Head of caudate nucleus (tissue), 42 donors: ENCODE data around the gene CLDN3.
A peak's percentile ranks its signal among the peaks of the same experiment; 100 is the strongest.

Experiments
- DNase-seq, 42 donors: peaks; one replicate each; pipeline versions ENCODE4 v3.0.0 to v3.0.0-alpha.2; 2020 to 2021; ENCODE audit warnings: mixed read lengths in 7 of 42
- intact Hi-C: fragments of 100-400 bp; cut with DNase I; formaldehyde crosslinking; loops from one replicate; pipeline ENCODE4 v1.15.0; 2022

Gene CLDN3

DNA sequence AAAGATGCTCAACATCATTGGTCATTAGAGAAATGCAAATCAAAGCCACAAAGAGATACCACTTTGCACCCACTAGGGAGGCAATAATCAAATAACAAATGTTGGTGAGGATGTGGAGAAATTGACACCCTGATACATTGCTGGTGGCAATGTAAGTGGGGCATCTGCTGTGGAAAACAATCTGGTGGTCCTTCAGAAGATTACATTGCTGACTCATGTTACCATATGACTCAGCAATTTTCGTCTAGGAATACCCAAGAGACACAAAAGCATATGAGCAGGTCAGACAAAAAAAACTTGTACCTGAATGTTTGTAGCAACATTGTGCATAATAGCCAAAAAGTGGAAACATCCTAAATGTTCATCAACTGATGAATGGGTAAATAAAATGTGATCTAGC is 4.9 kb upstream of the CLDN3 start:
- DNase-seq, result no peak
- intact Hi-C loops, result no loop called here

DNA sequence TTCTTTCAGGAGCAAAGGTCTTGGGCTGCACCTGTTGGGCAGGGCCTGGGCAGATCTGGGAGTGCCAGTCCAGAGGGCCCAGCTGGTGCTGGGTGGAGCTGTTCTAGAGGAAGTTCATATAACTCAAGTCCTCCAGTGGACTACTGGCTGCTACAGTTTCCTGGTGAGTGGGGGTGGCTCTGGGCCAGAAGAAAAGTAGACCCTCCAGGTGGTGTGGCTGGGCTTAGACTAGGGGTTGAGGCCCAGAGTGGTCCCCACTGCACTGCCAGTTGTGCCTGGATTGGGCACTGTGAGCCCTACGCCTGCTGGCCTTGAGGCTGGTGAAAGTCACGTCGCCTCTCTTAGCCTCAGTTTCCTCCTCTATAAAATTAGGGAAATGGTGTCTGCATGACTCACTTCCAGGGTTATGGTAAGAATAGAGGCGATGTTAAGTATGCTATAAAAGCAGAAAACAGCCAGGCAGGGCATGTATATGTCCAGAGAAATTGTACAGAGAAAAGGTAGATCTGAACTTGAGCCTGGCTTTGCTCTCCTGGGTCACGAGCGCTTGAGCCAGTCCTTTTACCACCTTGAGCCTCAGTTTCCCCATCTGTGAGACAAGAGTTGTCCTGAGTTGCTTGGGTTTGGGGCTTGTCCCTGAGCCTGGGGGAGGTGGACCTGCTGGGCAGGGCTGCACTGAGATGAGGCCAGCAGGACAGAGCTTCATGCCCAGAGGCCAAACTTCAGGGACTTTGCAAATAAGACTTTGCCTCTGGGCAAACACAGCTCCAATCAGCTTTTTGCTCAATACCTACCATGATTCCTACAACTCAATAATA is 3.8 kb upstream of the CLDN3 start:
- DNase-seq, result no peak
- intact Hi-C loops, result no loop called here

DNA sequence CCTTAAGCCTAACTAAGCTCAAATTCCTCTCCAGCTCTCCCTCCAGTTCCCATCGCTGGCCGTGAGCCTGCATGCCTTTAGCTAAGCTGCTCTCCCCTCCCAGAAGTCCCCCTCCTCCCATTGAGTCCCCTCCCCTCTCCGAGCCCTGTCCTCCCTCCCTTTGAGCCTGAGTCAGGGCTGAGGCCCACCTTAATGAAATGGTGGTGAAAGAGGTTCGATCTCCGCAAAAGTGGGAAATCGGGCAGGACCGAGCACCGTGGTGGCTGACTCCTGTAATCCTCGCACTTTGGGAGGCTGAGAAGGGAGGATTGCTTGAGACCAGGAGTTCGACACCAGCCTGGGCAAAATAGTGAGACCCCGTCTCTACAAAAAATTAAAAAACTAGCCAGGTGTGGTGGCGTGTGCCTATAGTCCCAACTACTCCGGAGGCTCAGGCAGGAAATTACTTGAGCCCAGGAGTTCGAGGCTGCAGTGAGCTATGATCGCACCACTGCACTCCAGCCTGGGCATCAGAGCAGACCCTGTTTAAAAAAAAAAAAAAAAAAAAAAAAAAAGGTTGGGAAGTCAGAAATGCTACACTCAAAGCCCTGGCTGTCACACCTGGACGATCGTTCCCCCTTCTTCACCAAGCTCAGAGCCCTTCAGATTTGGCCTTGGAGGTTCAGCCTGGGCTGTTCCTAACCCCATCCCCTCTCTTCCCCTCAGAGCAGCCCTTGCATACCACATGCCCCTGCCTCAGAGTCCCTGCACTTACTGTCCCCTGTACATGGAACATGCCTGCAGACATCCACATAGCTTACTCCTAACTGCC is 995 bp upstream of the CLDN3 start:
- intact Hi-C loops, result no loop called here
- DNase-seq, result no peak

DNA sequence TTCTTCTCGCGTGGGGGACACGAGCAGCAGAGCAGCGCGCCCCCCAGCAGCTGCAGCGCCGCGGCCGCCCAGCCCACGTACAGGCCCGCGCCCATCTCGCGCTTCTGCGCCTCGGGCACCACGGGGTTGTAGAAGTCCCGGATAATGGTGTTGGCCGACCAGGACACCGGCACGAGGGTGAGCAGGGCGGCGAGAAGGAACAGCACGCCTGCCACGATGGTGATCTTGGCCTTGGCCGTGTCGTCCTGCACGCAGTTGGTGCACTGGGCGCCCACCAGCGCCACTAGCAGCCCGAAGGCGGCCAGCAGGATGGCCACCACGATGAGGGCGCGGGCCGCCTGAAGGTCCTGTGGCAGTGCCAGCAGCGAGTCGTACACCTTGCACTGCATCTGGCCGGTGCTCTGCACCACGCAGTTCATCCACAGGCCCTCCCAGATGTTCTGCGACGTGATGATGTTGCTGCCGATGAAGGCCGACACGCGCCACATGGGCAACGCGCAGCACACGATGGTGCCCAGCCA is 529 bp downstream of the CLDN3 start:
- intact Hi-C loops, result no loop called here
- no peak for DNase-seq

DNA sequence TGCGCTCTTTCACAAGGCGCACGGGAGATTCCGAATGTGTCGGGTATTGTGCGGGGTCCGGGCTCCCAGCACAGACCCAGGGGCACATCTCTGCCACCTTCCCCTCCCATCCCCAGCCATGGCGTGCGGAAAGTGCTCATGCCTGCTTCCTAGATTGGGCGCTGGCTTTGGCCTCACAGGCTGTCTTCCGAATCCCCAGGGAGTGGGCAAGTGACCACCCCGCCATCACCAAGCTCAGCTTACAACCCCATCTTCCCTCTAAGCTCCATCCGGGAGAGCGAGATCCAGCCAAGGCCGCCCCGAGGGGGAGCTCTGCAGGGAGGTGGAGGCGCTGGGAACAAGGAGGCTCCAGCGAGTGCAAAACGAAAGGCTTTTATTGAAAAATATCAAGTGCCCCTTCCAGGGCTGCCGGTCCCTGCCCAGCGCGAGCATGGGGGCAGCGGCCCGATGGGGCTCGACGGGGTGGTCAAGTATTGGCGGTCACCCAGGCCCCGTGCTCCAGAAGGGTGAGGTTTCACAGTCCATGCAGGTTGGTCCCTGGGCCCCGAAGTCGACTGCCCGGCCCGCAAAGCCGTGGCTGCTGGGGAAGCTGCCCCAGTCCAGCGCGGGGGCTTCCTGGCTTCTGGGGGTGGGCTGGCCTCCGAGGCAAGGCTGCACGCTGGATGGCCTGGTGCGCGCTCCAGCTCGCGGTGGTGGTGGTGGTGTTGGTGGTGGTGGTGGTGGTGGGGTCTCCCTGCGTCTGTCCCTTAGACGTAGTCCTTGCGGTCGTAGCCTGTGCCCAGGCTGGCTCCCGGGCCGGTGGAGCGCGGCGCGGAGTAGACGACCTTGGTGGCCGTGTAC is 1.2 kb downstream of the CLDN3 start:
- intact Hi-C loops, result no loop called here
- no peak for DNase-seq

DNA sequence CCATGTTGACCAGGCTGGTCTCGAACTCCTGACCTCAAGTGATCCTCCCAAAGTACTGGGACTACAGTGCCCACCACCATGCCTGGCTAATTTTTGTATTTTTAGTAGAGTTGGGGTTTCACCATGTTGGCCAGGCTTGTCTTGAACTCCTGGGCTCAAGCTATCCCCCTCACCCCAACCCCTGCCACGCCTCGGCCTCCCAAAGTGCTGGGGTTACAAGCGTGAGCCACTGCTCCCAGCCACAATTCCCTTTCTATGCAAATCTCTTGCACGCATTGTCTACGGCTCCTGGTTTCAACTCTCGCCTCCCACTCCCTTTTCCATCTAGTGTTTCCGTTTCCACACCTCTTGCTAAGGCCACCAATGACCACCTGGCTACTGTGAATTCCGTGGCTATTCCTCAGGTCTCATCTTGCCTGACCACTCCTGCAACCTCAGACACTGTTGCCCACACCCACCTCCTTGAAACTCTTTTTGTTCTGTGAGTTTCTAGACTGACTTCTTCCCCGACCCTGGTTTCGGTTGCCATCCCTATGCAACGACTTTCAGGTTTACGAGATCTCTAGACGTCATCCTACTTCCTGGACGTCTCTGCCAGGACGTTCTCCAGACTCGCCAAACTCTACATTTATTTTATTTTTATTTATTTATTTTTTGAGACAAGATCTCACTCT is 3.4 kb downstream of the CLDN3 start:
- intact Hi-C loops, result no loop called here
- no peak for DNase-seq

DNA sequence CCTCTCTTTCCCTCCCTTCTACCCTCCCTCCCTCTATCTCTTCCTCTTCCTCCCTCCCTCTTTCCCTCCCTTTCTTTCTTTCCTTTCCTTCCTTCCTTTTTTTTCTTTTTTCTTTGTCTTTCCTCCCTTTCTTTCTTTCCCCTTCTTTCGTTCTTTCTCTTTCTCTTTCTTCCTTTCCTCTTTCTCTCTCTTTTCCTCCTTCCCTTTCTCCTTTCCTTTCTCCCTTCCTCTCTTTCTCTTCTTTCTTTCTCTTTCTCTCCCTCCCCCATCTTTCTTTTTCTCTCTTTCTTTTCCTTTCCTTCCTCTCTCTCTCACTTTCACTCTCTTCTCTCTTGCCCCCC is 7.4 kb downstream of the CLDN3 start:
- DNase-seq, result no peak
- intact Hi-C loops, result no loop called here

DNA sequence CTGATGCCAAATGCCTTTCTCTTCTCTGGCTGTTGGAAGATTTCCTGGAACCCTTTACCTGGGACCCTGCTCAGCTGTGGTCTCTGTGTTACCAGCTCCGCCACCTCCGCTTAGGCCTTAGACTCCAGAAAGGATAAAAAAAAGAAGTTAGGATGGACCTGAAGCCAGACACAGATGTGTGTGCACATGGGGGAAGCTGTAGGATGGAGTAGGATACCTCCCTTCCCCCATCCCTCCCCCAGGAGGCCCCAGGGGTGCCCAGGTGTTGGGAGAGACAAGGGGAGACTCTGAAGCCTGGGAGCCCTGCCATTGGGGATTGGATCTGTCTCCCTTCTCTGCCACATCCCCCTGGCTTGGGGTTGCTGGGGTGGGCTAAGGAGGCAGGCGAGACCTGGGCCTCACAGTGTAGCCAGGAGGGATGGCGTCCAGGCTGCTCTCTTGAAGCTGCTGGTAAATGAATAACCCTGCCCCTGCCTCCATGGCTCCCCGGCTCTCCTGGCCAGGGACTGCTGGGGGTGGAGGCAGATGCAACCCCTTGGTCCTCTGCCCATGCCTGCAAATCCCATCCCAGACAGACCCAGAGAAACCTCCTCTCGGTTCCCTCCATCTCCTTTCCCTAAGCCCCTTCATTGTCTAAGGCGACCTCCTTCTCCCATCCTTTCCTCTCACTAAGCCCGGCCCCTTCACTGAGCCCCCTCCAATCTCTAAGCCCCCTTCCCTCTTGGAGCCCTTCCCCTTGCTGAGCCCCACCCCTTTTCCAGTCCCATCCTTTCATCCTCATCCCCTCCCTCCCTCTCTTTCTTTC is 8.0 kb downstream of the CLDN3 start:
- DNase-seq, result no peak
- intact Hi-C loops, result no loop called here

DNA sequence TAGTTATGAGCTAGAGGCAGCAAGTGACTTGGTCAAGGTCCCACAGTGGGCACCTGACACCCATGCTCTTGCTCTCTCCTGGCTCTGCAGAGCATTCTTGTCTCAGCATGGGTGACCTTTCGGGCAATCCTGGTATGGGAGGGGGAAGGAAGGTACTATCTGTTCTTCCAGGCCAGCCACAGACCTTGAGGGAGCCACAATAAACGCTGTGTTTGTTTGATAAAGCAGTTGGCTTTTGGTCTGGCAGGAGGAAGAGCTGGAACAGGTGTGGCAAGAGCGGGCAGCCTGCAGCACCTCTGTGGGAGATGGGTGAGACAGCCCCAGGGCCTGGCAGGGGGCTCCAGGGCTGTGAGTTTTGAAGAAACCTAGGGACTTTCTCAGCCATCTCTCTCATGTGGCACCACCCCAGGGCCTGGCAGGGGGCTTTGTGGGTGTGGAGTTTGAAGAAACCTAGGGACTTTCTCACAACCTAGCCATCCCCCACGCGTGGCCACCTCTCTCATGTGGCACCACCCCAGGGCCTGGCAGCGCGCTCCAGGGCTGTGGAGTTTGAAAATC is 11.4 kb downstream of the CLDN3 start:
- intact Hi-C loops, result no loop called here
- DNase-seq, result no peak

DNA sequence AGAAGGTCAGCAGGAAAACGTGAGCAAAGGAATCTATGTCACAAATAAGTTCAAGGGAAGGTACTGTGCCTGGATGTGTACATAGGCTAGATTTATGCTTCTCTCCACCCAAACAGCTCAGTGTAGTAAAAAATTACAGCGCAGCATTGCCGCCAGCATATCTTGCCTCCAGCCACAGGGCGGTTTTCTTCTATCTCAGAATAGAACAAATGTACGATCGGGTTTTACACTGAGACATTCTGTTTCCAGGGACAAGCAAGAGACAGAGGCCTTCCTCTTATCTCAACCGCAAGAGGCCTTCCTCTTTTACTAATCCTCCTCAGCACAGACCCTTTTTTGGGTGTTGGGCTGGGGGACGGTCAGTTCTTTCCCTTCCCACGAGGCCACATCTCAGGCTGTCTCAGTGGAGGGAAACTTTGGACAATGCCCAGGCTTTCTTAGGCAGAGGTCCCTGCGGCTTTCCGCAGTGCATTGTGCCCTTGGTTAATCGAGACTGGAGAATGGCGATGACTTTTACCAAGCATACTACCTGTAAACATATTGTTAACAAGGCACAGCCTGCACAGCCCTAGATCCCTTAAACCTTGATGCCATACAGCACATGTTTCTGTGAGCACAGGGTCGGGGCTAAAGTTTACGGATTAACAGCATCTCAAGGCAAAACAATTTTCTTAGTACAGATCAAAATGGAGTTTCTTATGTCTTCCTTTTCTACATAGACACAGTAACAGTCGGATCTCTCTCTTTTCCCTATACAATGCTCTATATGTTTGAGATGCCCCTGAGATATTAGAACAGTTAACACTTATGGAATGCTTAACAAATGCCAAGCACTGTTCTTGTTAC is 19.9 kb downstream of the CLDN3 start:
- intact Hi-C loops, result no loop called here
- DNase-seq, result peak in 7 of 42 donors; percentile 11 to 49 (median 15)

DNA sequence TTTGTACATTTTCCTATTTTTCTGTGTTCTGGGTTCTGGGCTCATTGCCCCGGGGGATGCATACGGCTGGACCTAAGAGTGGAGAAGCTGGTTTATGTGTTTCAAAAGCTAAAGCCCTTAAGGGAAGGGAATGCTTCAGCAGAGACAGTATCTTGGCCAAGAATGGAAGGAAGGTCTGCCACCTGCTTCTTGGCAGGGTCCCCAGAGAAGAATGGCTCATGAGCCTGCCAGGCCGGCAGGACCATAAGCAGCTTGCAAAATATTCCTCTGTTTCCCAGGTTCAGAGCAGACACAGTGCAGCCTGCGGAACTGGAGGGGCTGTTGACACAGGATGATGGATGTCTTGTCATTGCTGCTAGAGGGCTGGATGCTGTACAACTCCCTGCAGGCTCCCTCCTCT is 23.7 kb downstream of the CLDN3 start:
- no peak for DNase-seq
- intact Hi-C loops, result no loop called here

DNA sequence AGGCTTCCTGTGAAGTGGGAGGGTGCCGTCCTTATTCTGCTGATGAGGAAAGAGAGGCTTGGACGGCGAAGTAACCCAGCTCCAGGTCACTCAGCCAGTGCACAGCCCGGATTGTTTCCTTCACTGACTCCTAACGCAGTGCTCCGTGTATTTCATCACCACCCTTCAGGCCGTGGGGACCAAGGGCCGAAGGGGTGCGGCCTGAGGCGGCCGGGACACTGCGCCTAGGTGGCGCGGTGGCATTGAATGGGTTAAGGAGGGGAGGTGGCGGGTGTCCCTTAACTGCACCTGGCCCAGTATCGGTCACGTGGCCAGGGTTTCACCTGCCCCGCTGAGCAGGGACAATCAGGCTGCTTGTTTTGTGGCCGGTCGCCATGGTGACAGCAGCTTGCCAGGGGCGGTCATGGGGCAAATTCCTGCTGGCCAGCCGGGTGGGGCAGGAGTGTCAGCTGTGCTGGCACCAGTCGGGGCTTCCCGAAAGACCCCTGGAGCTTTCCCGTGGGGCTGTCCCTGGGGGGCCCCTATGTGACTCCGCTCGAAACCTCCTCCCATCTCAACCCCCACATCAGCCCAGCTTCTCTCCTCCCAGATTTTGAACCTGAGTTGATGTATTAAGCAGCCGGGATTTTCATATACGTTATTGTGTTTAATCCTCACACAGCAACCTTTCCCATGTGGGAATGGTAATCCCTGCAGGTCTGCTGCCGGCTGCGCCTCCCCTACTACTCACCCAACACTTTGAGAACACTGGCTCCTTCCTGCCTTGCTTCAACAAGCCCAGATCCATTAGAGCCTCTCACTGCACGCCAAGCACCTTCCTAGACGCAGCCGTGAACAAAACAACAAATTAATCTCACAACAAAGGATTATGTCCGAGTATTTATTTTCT is 27.1 kb downstream of the CLDN3 start:
- DNase-seq, result peak in 23 of 42 donors; percentile 14 to 70 (median 47)
- intact Hi-C loops, result no loop called here

DNA sequence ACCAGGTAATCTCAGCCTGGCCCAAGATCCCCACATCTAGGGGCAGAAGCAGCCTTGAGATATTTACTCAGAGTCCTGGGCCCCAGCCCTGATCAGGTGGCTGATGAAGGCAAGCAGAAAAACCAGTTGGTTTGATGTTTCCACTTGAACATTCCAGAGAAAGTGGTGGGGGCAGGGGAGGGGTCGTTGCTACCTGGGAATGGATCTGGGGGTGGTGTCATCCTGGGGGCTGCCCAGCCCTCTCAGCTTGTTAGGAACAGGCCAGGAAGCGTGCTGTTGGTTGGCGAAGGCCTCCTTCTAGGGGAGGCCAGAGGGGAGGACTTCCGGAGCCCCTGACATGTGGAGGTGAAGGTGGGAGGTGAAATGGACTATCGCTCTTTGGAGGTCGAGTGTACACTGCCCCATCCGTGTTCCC is 27.7 kb downstream of the CLDN3 start:
- intact Hi-C loops, result no loop called here
- no peak for DNase-seq

DNA sequence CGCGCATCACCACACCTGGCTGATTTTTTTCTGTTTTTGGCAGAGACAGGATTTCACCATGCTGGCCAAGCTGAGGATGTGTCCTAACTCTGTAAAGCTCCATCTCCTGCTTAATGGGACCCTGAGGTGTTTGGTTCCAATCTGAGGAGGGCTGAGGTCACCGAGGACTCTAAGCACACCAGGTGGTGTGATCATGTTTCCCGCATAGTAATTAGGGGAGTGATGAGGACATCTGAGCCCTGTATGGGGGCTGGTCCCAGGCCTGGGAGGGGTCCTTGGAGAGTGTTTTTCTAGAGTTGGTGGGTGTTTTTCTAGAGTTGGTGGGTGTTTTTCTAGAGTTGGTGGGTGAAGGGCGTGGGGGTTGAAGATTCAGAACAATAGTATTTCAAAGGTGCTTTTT is 28.5 kb downstream of the CLDN3 start:
- intact Hi-C loops, result no loop called here
- no peak for DNase-seq

DNA sequence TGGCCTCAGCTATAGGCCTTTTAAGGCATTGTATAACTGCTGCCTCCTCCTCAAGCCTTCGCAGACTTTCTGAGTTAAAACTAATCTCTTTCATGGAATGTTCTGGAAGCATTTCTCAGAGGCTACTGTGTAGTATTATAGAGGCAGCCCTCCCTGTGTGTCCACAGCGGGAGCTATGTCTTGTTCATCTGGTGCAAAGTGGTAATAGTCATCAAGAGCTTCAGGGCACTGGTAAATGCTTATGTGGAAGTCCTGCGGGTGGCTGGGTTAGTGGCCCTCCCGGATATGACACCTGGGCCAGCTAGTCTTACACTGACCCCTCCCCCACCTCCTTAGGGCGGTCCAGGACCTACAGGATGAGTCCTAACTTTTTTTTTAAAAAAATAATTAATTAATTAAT is 29.3 kb downstream of the CLDN3 start:
- intact Hi-C loops, result no loop called here

DNA sequence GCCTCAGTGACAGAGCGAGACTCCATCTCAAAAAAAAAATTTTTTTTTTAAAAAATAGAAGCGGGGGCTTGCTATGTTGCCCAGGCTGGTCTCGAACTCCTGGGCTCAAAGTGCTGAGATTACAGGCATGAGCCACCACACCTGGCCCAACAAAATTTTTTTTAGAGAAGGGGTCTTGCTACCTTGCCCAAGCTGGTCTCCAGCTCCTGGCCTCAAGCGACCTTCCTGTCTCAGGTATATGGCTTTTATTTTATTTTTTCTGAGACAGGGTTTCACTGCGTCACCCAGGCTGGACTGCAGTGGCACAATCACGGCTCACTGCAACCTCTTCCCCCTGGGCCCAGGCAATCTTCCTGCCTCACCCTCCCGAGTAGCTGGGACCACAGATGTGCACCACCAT is 29.9 kb downstream of the CLDN3 start:
- no peak for DNase-seq
- intact Hi-C loops, result no loop called here

More for the DNA sequence above, 29.3 kb downstream of the CLDN3 start:
- DNase-seq, result no peak
